Fibroblast of the aortic adventitia (primary cell): ENCODE results near the gene CNNM3. TPM values are rescaled to one million over a fixed set of nuclear protein-coding genes. Genes with fewer than 3 reads are reported as not detected.
"Not testable (repeated sequence)": the region's sequence is repeated elsewhere in the genome, so short reads cannot be mapped to it uniquely, and the experiment has no call there.

Experiments
- DNase-seq: peaks from one replicate; pipeline ENCODE4 v3.0.0-alpha.2; 2010; ENCODE audit warnings: low read depth
- H3K4me3 ChIP-seq: 2 replicates; pipeline ENCODE4 v1.5.1; 2011; ENCODE audit warnings: low read depth, mild to moderate bottlenecking, control low read depth, low read length, moderate library complexity
- CTCF ChIP-seq: IDR thresholded peaks from 2 replicates; pipeline ENCODE4 v1.5.1; 2011; ENCODE audit warnings: mild to moderate bottlenecking, low read length, control low read depth, inconsistent platforms; ENCODE audit not compliant: insufficient read depth
- total RNA-seq: library from RNA; depleted of rRNA; stranded (reverse); fragments of >200 nt; gene quantifications from 2 replicates; pipeline ENCODE4 v1.2.3, GENCODE V29; 2012; ENCODE audit warnings: low replicate concordance

The CNNM3 gene
- total RNA-seq, 1 donor = 6.9 TPM

DNA sequence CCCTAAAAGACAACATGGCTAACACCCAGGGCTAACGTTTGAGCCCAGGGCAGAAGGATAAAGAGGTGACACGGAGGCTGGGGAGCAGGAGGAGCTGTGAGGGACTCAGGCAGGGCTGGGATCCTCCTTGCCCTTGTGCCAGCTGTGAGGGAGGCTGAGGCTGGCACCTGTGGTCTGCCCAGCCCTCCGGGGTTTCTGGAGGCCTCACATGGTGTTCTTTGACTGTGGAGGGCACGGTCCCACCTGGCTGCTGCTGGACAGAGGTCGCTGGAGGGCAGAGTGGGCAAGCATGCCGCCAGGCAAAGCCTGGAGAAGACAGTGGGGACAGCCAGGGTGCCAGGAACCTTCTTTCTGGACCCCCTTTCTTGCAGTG, 26.8 kb upstream of the CNNM3 start:
- H3K4me3 ChIP-seq = no peak overlapping the region
- no peak for TF ChIP-seq CTCF
- no peak for DNase-seq

- no peak for TF ChIP-seq CTCF
- no peak overlapping the region for H3K4me3 ChIP-seq
- DNase-seq = no peak
Observed at GRCh38 chr2:96792772-96793749, 23.0 kb upstream of the CNNM3 start.

DNA sequence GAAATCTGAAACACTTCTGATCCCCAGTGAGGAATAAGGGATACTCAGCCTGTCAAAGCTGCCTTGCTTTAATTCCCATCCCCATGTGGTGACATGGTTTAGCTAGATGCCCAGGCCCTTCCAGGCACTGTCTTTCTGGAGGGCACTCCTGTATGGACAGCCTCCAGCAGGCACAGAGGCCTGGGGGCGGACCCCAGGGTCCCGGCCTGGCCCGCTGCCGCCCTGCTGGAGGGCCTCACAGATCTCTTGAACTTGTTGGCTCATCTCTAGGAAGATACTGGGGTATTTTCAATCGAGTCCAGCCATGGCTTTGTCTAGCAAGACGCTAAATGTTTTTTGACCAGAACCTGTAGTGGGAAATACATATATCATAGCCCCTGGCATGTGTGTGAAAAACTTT, 21.0 kb upstream of the CNNM3 start:
- TF ChIP-seq CTCF = no peak
- H3K4me3 ChIP-seq = no peak overlapping the region

GRCh38 chr2:96796497-96796896, 19.6 kb upstream of the CNNM3 start:
- H3K4me3 ChIP-seq, DNase-seq: not testable (repeated sequence)

More for the DNA sequence above, 21.0 kb upstream of the CNNM3 start:
- no peak for DNase-seq

DNA sequence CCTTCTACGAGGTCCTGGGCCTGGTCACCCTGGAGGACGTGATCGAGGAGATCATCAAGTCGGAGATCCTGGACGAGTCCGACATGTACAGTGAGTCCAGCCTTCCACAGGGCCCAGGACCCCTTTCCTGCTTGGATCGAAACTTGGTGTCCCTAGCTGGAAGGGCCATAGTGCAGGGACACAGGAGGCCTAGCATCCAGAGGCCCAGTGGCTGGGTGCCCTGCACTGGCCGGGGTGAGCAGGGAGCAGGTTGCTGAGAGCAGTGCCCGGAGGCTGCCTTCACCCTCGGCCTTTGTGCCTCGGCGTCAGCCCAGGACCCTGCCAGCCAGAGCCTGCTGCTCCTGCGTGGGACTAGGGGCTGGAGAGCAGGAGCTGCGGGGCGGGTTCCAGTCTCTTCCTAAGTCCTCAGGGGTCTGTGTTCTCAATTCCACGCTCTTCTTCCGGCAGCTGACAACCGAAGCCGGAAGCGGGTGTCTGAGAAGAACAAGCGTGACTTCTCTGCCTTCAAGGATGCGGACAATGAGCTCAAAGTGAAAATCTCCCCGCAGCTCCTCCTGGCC, 18.9 kb upstream of the CNNM3 start:
- no peak for TF ChIP-seq CTCF
- no peak overlapping the region for H3K4me3 ChIP-seq
- DNase-seq = no peak

- no peak for TF ChIP-seq CTCF
- no peak overlapping the region for H3K4me3 ChIP-seq
- no peak for DNase-seq
Observed at GRCh38 chr2:96798733-96799622, 17.1 kb upstream of the CNNM3 start.

- DNase-seq = no peak
- H3K4me3 ChIP-seq = no peak overlapping the region
- no peak for TF ChIP-seq CTCF
Observed at GRCh38 chr2:96799623-96799935, 16.5 kb upstream of the CNNM3 start.
